HUES48 (cell line): ENCODE measurements around the gene TRABD2B.

Experiments
- H3K27ac ChIP-seq: one replicate; pipeline ENCODE4 v1.7.0; 2013; ENCODE audit warnings: low read depth, low read length, inconsistent platforms
- H3K27me3 ChIP-seq: 2 replicates; pipeline ENCODE4 v1.6.1; 2013; ENCODE audit warnings: mild to moderate bottlenecking, low read length; ENCODE audit not compliant: control insufficient read depth, insufficient read depth
- H3K36me3 ChIP-seq: 2 replicates; pipeline ENCODE4 v1.6.1; 2013; ENCODE audit warnings: low read length; ENCODE audit not compliant: control insufficient read depth, insufficient read depth
- H3K4me1 ChIP-seq: 2 replicates; pipeline ENCODE4 v1.6.1; 2013; ENCODE audit warnings: mild to moderate bottlenecking, low read length; ENCODE audit not compliant: control insufficient read depth, insufficient read depth
- H3K4me3 ChIP-seq: 2 replicates; pipeline ENCODE4 v1.5.1; 2013; ENCODE audit warnings: mild to moderate bottlenecking, low read depth, low read length
- H3K9ac ChIP-seq: 2 replicates; pipeline ENCODE4 v1.6.1; 2013; ENCODE audit warnings: mild to moderate bottlenecking, low read depth, low read length, moderate library complexity
- H3K9me3 ChIP-seq: 2 replicates; pipeline ENCODE4 v1.6.1; 2013; ENCODE audit warnings: low read length; ENCODE audit not compliant: control insufficient read depth, insufficient read depth

TRABD2B gene

GRCh38 chr1:47725000-47725473 lies 272.1 kb downstream of the TRABD2B start:
- no peak overlapping the region for H3K9ac ChIP-seq
- peaks cover 21% of the 10 kb centered on the region for H3K4me1 ChIP-seq
- H3K4me3 ChIP-seq = peak overlapping the region; percentile 52
- H3K27ac ChIP-seq = no peak overlapping the region
- no peaks in the 10 kb centered on the region for H3K9me3 ChIP-seq
- H3K36me3 ChIP-seq = no peaks in the 10 kb centered on the region
- peaks cover 64% of the 10 kb centered on the region for H3K27me3 ChIP-seq

- H3K4me3 ChIP-seq = peak overlapping the region; percentile 52
- no peak overlapping the region for H3K27ac ChIP-seq
- H3K4me1 ChIP-seq = peaks cover 23% of the 10 kb centered on the region
- H3K9me3 ChIP-seq = no peaks in the 10 kb centered on the region
- H3K27me3 ChIP-seq = peaks cover 65% of the 10 kb centered on the region
- H3K9ac ChIP-seq = no peak overlapping the region
- no peaks in the 10 kb centered on the region for H3K36me3 ChIP-seq
These were observed 272.7 kb downstream of the TRABD2B start for GRCh38 chr1:47724432-47724999.

GRCh38 chr1:47722909-47723580 lies 274.1 kb downstream of the TRABD2B start:
- no peaks in the 10 kb centered on the region for H3K36me3 ChIP-seq
- no peak overlapping the region for H3K4me3 ChIP-seq
- peaks cover 23% of the 10 kb centered on the region for H3K4me1 ChIP-seq
- no peaks in the 10 kb centered on the region for H3K9me3 ChIP-seq
- peaks cover 77% of the 10 kb centered on the region for H3K27me3 ChIP-seq
- no peak overlapping the region for H3K27ac ChIP-seq
- H3K9ac ChIP-seq = no peak overlapping the region

- Histone ChIP-seq H3K4me3 (no peak overlapping the region), H3K27ac (no peak overlapping the region), H3K9me3 (no peaks in the 10 kb centered on the region), H3K4me1 (peaks cover 23% of the 10 kb centered on the region), H3K9ac (no peak overlapping the region), H3K27me3 (peaks cover 76% of the 10 kb centered on the region), H3K36me3 (no peaks in the 10 kb centered on the region)
These were observed 275.1 kb downstream of the TRABD2B start for GRCh38 chr1:47722101-47722500.

- Histone ChIP-seq H3K27ac (no peak overlapping the region), H3K9ac (no peak overlapping the region), H3K4me1 (peaks cover 23% of the 10 kb centered on the region), H3K9me3 (no peaks in the 10 kb centered on the region), H3K27me3 (peaks cover 77% of the 10 kb centered on the region), H3K4me3 (no peak overlapping the region), H3K36me3 (no peaks in the 10 kb centered on the region)
These were observed 277.1 kb downstream of the TRABD2B start for GRCh38 chr1:47720111-47720510.

- Histone ChIP-seq H3K9ac (no peak overlapping the region), H3K27me3 (peaks cover 77% of the 10 kb centered on the region), H3K9me3 (no peaks in the 10 kb centered on the region), H3K4me3 (no peak overlapping the region), H3K4me1 (peaks cover 16% of the 10 kb centered on the region; the same call in 1 of the 2 replicates), H3K27ac (no peak overlapping the region), H3K36me3 (no peaks in the 10 kb centered on the region)
These were observed 279.8 kb downstream of the TRABD2B start for GRCh38 chr1:47717341-47717740.

- no peak overlapping the region for H3K27ac ChIP-seq
- no peak overlapping the region for H3K9ac ChIP-seq
- H3K9me3 ChIP-seq = no peaks in the 10 kb centered on the region
- H3K27me3 ChIP-seq = peaks cover 95% of the 10 kb centered on the region
- no peaks in the 10 kb centered on the region for H3K36me3 ChIP-seq
- H3K4me1 ChIP-seq = peaks cover 15% of the 10 kb centered on the region; the same call in 1 of the 2 replicates
- no peak overlapping the region for H3K4me3 ChIP-seq
These were observed 283.0 kb downstream of the TRABD2B start for GRCh38 chr1:47713975-47714767.

GRCh38 chr1:47713333-47713953 lies 283.7 kb downstream of the TRABD2B start:
- Histone ChIP-seq H3K27ac (no peak overlapping the region), H3K36me3 (no peaks in the 10 kb centered on the region), H3K9me3 (no peaks in the 10 kb centered on the region), H3K9ac (no peak overlapping the region), H3K27me3 (peaks cover 98% of the 10 kb centered on the region), H3K4me3 (no peak overlapping the region), H3K4me1 (peaks cover 20% of the 10 kb centered on the region; the same call in 1 of the 2 replicates)

- Histone ChIP-seq H3K27ac (no peak overlapping the region), H3K27me3 (peaks cover 98% of the 10 kb centered on the region), H3K36me3 (no peaks in the 10 kb centered on the region), H3K4me3 (no peak overlapping the region), H3K9ac (no peak overlapping the region), H3K9me3 (no peaks in the 10 kb centered on the region), H3K4me1 (peaks cover 24% of the 10 kb centered on the region)
These were observed 284.4 kb downstream of the TRABD2B start for GRCh38 chr1:47712596-47713299.

GRCh38 chr1:47711848-47712492 lies 285.2 kb downstream of the TRABD2B start:
- Histone ChIP-seq H3K27ac (no peak overlapping the region), H3K4me1 (peaks cover 24% of the 10 kb centered on the region), H3K27me3 (peaks cover 98% of the 10 kb centered on the region), H3K9ac (no peak overlapping the region), H3K9me3 (no peaks in the 10 kb centered on the region), H3K36me3 (no peaks in the 10 kb centered on the region), H3K4me3 (no peak overlapping the region)
